Measurements from ENCODE around the gene PTK7. TPM values are rescaled to one million over a fixed set of nuclear protein-coding genes. Genes with fewer than 3 reads are reported as not detected.

PTK7 gene
- total and polyA plus RNA-seq, 2 donors (not counting 3 experiments of a cell fraction or from before 2014, with no cell fraction given): 41.9 to 65.6 TPM

- H3K4me1 ChIP-seq (ENCODE audit: control insufficient read depth, extremely low read depth, insufficient read depth, low read length): peaks cover under 1% of the 10 kb centered on the region
- peaks cover 5 to 22% of the 10 kb centered on the region in 2 experiments for H3K36me3 ChIP-seq (ENCODE audit: control insufficient read depth in 2 of 2, extremely low read depth in 1 of 2, insufficient read depth in 2 of 2, low read length in 2 of 2)
- no peaks in the 10 kb centered on the region for H4K20me1 ChIP-seq (replicated peaks; ENCODE audit: control insufficient read depth, extremely low read depth, insufficient read depth, low read length)
- CTCF ChIA-PET: interaction anchor here (0.8 to 2.7 kb wide), 2 partner anchors 39 to 40 kb away, joined by 3 to 10 read pairs; partner anchors contain the start of gene DNPH1
- no peaks in the 10 kb centered on the region for H3K9me3 ChIP-seq (replicated peaks; ENCODE audit: control insufficient read depth, insufficient read depth, low read length)
- H3K9ac ChIP-seq (replicated peaks; ENCODE audit: extremely low read depth, insufficient read depth, low read length): no peak overlapping the region
- H2AFZ ChIP-seq (ENCODE audit: low read depth, low read length): no peak overlapping the region
- TF ChIP-seq JUN (IDR thresholded peaks at IDR 0.05; ENCODE audit: borderline replicate concordance, insufficient read depth, insufficient read length, low read depth): no peak
- no peak for TF ChIP-seq MAX (IDR thresholded peaks at IDR 0.05; ENCODE audit: insufficient read depth, insufficient read length)
- TF ChIP-seq EZH2 (IDR thresholded peaks at IDR 0.05; ENCODE audit: borderline replicate concordance, low read depth, low read length, severe bottlenecking): no peak
- TF ChIP-seq POLR2A (IDR thresholded peaks at IDR 0.05; ENCODE audit: low read depth, low read length): no peak
- no peak for TF ChIP-seq FOS (IDR thresholded peaks at IDR 0.05; ENCODE audit: borderline replicate concordance, insufficient read depth, low read length)
- TF ChIP-seq POLR2AphosphoS5 (IDR thresholded peaks at IDR 0.05; ENCODE audit: insufficient read depth, low read depth, low read length): no peak
- no peak for TF ChIP-seq MYC (IDR thresholded peaks at IDR 0.05; ENCODE audit: low read depth, low read length)
- TF ChIP-seq GATA2 (IDR thresholded peaks at IDR 0.05; ENCODE audit: insufficient read depth, insufficient read length, low read depth, low read length): no peak
- no peak for TF ChIP-seq CTCF (IDR thresholded peaks at IDR 0.05; ENCODE audit: extremely low read depth in 1 of 2, insufficient read depth in 1 of 2, low read depth in 1 of 2, low read length in 2 of 2)
- DNase-seq (ENCODE audit: low read depth, low spot score) (no peak), FAIRE-seq (no peak)
- no peak overlapping the region for H3K4me3 ChIP-seq (replicated peaks in 1 of 3; ENCODE audit: insufficient read depth in 1 of 3, low read depth in 1 of 3, low read length in 3 of 3)
- POLR2A ChIA-PET: no interaction called here
- H3K4me2 ChIP-seq (ENCODE audit: insufficient read depth, low read length): no peak overlapping the region
- no TSS peak for BruUV-seq (replicated peaks)
- no peaks in the 10 kb centered on the region for H3K27me3 ChIP-seq (ENCODE audit: control insufficient read depth in 2 of 2, insufficient read depth in 2 of 2, low read length in 2 of 2)
- intact Hi-C loops (cut with micrococcal nuclease) (no loop called here), dilution Hi-C loops (cut with MboI; ENCODE audit: extremely low pct_ligation_motif_present, low sequenced_read_pairs) (no loop called here)
- no peaks in the 10 kb centered on the region for H3K79me2 ChIP-seq (ENCODE audit: control insufficient read depth, insufficient read depth, low read length)
- H3K9me1 ChIP-seq (replicated peaks; ENCODE audit: control insufficient read depth, extremely low read depth, insufficient read depth, low read length): no peaks in the 10 kb centered on the region
- no peak overlapping the region for H3K27ac ChIP-seq (ENCODE audit: insufficient read depth, low read depth, low read length)
Measured at GRCh38 chr6:43188426-43188825, 112.3 kb downstream of the PTK7 start.
